HG02763 (cell line): Measurements from ENCODE around the gene OXCT2.

Experiments used
- ATAC-seq: cut with Tn5 transposase; IDR thresholded peaks from one replicate; pipeline ENCODE4 v1.9.1; 2021; ENCODE audit warnings: mild to moderate bottlenecking, moderate library complexity; ENCODE audit not compliant: unreplicated experiment

OXCT2 gene

DNA sequence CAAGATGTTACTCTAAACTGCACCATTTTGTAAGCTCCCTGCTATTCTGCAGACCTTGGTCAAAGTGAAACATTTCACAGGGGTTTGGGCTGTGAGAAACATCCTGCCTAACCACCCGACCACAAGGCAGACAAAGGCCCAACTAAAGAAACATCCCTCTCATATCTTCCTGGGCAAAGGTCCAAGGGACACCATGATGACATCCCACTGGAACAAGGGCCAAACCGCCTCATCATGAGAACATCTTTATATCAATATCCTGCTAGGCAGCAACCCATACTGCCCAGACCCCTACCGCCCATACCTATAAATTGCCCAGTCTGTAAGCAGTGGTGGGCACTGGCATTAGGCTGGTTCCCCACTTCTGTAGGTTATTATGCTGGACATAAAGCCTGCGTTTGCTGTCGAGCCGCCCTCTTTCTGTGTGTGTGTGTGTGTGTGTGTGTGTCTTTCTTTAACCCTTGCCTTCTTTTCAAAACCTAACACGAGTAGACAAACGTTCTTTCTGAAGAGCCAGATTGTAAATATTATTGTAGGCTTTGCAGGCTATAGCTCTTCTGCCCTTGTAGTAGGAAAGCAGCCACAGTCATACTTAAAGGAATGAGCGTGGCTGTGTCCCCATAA is 33.5 kb downstream of the OXCT2 start:
- ATAC-seq = no peak

DNA sequence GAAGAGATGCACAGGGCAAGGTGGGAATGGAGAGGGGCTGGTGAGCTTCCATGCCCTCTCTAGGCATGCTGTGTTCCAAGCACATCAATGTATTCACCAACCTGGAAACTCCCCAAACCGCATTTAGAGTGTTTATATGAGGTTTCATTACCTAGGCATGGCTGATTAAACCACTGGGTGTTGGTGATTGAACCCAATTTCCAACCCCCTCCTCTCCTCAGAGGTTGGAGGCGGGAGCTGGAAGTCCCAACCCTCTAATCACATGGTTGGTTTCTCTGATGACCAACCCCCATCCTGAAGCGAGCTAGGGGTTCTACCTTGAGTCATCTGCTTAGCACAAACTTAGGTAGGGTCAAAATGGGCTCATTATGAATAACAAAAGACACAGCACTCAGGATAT is 35.4 kb downstream of the OXCT2 start:
- ATAC-seq = no peak

DNA sequence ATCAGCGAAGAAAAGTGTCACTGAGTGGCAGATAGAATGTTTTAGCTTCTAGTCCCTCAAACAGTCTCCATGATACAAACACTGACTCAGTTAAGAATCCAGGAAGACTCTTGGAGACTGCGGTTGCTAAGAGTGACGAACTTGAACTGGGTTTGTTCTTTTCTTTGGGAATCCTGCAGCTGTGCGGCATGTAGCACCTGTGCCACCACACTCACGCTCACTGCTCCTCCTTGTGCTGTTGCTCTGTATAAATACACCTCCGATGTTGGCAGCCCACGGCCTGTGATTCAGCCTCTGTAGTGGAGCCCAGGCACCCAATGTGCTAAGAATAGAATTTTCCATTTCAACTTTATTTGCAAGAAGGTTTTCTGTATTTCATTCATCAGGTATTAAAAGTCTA is 38.0 kb downstream of the OXCT2 start:
- ATAC-seq = no peak

DNA sequence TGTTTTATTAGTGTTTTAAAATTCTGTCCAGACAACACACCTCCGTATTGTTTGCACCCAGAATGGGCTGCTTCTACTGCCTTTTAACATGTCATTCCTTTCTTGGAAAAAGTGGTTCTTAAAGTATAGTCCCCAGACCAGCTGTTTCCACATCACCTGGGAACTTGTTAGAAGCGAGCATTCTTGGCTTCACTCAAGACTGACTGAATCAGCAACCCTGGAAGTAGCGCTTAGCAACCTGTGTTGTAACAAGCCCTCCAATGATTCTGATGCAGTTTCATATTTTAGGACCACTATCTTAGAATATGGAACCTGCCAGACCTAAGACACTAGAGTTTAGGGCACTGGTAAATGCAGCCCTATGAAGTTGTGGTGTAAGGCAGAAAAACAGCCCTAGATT is 38.4 kb downstream of the OXCT2 start:
- no peak for ATAC-seq

DNA sequence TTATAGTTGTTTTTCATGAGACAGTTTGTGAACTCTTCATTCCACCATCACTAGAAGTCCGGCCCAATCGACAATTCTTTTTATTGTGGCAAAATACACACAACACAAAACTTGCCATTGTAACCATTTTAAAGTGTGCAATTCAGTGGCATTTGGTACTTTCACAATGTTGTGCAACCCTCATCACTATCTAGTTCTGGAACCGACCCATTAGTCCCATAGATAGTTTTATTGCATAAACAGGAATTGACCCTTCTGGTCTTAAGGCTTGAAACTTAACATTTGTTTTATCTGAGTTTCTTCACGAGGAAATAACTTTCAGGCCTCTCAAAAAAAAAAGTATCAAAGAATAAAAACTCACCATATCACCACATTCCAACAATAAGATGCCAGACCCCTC is 41.3 kb downstream of the OXCT2 start:
- no peak for ATAC-seq

- ATAC-seq = no peak
Observed at GRCh38 chr1:39729030-39729429, 42.1 kb downstream of the OXCT2 start.

GRCh38 chr1:39727932-39728317 is 43.2 kb downstream of the OXCT2 start:
- no peak for ATAC-seq

DNA sequence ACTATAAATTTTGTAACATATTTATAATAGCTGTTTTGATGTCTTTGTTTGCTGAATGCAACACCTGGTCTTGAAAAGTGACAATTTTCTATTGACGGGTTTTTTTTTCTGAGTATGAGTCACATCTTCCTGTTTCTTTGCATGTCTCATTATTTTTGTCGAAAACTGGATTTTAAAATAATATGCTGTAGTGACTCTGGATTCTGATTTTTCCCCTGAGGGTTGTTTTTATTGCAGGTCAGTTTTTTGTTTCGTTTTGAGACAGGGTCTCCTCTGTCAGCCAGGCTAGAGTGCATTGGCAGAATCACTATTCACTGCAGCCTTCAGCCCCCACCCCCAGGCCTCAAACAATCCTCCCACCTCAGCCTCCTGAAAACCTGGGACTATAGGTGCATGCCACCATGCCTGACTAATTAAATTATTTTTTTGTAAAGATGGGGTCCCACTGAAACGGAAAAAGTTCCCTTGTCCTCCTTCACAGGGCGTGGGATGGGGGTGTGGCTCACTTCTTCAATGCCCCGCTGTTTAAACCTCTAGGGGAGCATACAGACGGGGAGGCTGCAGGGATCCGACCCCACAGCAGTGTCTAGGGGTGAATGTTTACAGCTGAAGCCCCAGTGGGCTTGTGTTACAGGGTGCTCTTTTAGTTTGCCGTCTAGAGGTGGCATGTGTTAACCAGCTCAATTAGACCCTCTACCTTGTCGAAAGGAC is 43.8 kb downstream of the OXCT2 start:
- ATAC-seq = no peak

DNA sequence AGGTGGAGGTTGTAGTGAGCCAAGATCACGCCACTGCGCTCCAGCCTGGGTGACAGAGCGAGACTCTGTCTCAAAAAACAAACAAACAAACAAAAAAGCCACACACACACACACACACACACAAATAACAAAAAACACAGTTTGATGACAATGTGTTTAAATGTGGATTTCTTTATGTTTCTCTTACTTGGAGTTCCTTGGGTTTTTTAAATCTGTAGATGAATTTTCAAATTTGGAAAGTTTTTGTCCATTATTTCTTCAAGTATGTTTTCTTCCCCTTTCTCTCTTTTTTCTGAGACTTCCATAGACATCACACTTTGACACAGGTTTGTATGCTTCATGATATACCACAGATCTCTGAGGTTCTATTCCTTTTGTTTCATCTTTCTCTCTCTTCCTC is 44.5 kb downstream of the OXCT2 start:
- no peak for ATAC-seq

DNA sequence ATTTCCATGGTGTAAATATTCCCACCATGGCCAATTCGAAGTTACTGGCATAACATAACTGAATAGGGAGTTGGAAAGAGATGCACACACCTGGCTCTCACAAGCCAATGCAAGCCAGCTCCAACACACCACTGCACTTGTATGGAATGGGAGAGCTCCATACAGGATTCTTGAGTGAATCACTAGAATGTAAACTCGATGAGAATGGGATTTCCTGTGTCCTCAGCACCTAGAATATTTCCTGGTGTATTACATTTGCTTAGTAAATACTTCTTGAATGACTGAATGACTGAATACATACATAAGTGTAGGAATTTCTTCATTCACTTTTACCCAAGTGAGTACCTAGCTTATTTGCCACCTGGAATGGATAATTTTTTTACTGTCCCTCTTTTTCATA is 48.7 kb downstream of the OXCT2 start:
- ATAC-seq = no peak

DNA sequence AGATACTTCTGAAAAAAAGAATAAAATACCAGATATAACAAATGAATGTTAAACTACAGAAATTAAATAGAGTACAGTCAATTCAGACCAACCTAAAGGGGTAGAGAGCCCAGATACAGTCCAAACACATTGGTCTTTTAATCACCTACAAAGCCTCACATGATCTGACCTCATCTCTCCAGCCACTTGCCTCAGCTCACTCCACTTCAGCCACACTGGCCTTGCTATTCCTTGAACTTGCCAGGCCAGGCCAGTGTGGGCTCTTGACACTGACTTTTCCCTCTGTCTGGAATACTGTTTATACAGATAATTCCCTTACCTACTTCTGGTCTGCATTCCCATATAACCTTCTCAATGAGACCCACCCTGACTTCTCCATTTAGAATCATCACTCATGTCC is 49.5 kb downstream of the OXCT2 start:
- no peak for ATAC-seq

DNA sequence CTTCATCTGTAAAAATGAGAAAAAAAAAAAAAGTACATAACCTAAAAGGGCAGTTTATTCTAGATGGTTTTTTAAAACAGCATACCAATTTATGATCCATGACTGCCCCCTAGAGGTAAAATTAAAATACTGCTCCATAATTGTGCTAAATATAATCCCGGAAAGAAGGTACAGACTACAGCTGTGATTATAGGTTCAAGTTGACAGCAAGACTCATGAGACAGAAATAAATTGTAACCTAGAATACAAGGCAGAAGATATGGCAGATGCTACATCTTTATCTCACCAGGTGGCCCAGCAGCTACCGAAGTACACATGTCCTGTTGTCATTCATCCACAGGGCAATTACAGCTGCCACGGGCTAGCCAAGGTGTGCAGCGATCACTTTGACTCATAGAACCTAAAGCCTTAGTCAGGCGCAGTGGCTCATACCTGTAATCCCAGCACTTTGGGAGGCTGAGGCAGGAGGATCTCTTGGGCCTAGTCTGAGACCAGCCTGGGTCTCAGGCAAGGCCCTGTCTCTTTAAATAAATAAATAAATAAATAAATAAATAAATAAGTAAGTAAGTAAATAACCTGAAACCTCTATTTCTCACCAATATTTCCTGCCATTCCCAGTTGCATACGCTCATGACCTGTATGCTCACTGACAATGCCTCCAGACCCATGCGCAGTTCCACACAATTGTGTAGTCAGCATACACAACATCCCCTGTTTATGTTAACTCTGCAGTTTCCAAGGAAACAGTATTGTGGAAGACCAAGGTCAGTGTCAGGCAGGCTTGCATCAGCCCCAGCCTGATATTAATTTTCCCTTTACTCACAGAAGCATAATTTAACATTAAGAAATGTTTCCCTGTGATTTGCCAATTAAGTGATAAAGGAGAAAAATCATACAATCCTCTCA is 50.8 kb downstream of the OXCT2 start:
- ATAC-seq = no peak
